BLaER1 treated with 17β-estradiol and CSF1 and Interleukin-3, amounts not matched to agents 10 nM and 100 nM (cell line): ENCODE results near the gene SDE2.
"Not testable (repeated sequence)": the region's sequence is repeated elsewhere in the genome, so short reads cannot be mapped to it uniquely, and the experiment has no call there.

Source experiments
- H3K27ac ChIP-seq, 11 experiments: shearing (Covaris generic); formaldehyde crosslinking; 2 replicates each; pipeline ENCODE4 v1.8.1; 2022
- H3K27me3 ChIP-seq, 11 experiments: shearing (Covaris generic); formaldehyde crosslinking; 2 replicates each; pipeline ENCODE4 v1.8.1; 2022
- H3K36me3 ChIP-seq, 11 experiments: shearing (Covaris generic); formaldehyde crosslinking; 2 replicates each; pipeline ENCODE4 v1.8.1; 2022
- H3K4me1 ChIP-seq, 10 experiments: shearing (Covaris generic); formaldehyde crosslinking; 2 replicates each; pipeline ENCODE4 v1.8.1; 2022
- H3K4me2 ChIP-seq, 11 experiments: shearing (Covaris generic); formaldehyde crosslinking; 2 replicates each; pipeline ENCODE4 v1.8.1; 2022
- H3K4me3 ChIP-seq, 10 experiments: shearing (Covaris generic); formaldehyde crosslinking; 2 replicates each; pipeline ENCODE4 v1.8.1; 2022
- H3K9ac ChIP-seq, 11 experiments: shearing (Covaris generic); formaldehyde crosslinking; 2 replicates each; pipeline ENCODE4 v1.8.1; 2022
- H3K9me3 ChIP-seq, 11 experiments: shearing (Covaris generic); formaldehyde crosslinking; replicated peaks in 1 of 11; 2 replicates each; pipeline ENCODE4 v1.8.1; 2022
- H4K20me1 ChIP-seq, 11 experiments: shearing (Covaris generic); formaldehyde crosslinking; 2 replicates each; pipeline ENCODE4 v1.8.1; 2022
- Cebpa-rat ChIP-seq, 11 experiments: shearing (Covaris generic); IDR thresholded peaks; 2 replicates each; pipeline ENCODE4 v1.8.1; 2022

SDE2 gene

GRCh38 chr1:225974454-225974853 is 24.7 kb downstream of the SDE2 start:
- Histone ChIP-seq H3K27ac (no peak overlapping the region), H3K4me2 (no peak overlapping the region)

GRCh38 chr1:225973158-225973557 is 26.0 kb downstream of the SDE2 start:
- TF ChIP-seq Cebpa-rat (IDR thresholded peaks at IDR 0.05) = no peak
- H3K4me1 ChIP-seq = peaks cover 13 to 30% (median 27%) of the 10 kb centered on the region in 10 experiments
- no peak overlapping the region for H3K9ac ChIP-seq
- peaks cover 0 to 15% (median 4%) of the 10 kb centered on the region in 11 experiments; a peak in 6 of 22 replicates for H3K9me3 ChIP-seq
- H3K4me3 ChIP-seq = no peak overlapping the region
- H3K27me3 ChIP-seq = no peaks in the 10 kb centered on the region
- H3K4me2 ChIP-seq = no peak overlapping the region
- no peaks in the 10 kb centered on the region; a peak in 1 of 22 replicates for H3K36me3 ChIP-seq
- H4K20me1 ChIP-seq = peaks cover 0 to 9% (median 5%) of the 10 kb centered on the region in 11 experiments; a peak in 10 of 22 replicates
- no peak overlapping the region for H3K27ac ChIP-seq

More at GRCh38 chr1:225974454-225974853, 24.7 kb downstream of the SDE2 start:
- H3K9me3 ChIP-seq = peaks cover 0 to 15% (median 4%) of the 10 kb centered on the region in 11 experiments; a peak in 6 of 22 replicates
- H3K4me3 ChIP-seq = no peak overlapping the region
- H4K20me1 ChIP-seq = peaks cover 0 to 19% (median 5%) of the 10 kb centered on the region in 11 experiments; a peak in 10 of 22 replicates
- TF ChIP-seq Cebpa-rat (IDR thresholded peaks at IDR 0.05) = no peak
- peaks cover under 1 to 10% (median 5%) of the 10 kb centered on the region in 11 experiments; a peak in 15 of 22 replicates for H3K36me3 ChIP-seq
- H3K9ac ChIP-seq = 0 out of 22 replicates have a peak overlapping the region, but pooled peaks of 1 of the 11 experiments have one; percentile 26
- no peaks in the 10 kb centered on the region for H3K27me3 ChIP-seq
- peaks cover 19 to 43% (median 40%) of the 10 kb centered on the region in 10 experiments for H3K4me1 ChIP-seq

- no peak overlapping the region for H3K27ac ChIP-seq
- no peak overlapping the region for H3K4me3 ChIP-seq
- H3K27me3 ChIP-seq = no peaks in the 10 kb centered on the region
- H3K4me2 ChIP-seq = no peak overlapping the region
- H3K4me1 ChIP-seq = peaks cover 7 to 24% (median 21%) of the 10 kb centered on the region in 10 experiments
- peaks cover 0 to 3% (median under 1%) of the 10 kb centered on the region in 11 experiments; a peak in 9 of 22 replicates for H4K20me1 ChIP-seq
- no peak for TF ChIP-seq Cebpa-rat (IDR thresholded peaks at IDR 0.05)
- H3K36me3 ChIP-seq = no peaks in the 10 kb centered on the region; a peak in 1 of 22 replicates
- H3K9ac ChIP-seq = no peak overlapping the region
- peaks cover 0 to 15% (median 4%) of the 10 kb centered on the region in 11 experiments; a peak in 6 of 22 replicates for H3K9me3 ChIP-seq
Measured at GRCh38 chr1:225972344-225973152, 26.6 kb downstream of the SDE2 start.

- not testable (repeated sequence) for H3K4me1 ChIP-seq, H4K20me1 ChIP-seq, H3K27ac ChIP-seq, H3K36me3 ChIP-seq, H3K4me2 ChIP-seq, H3K9ac ChIP-seq, H3K4me3 ChIP-seq, H3K27me3 ChIP-seq
- H3K9me3 ChIP-seq = peaks cover 0 to 15% (median 4%) of the 10 kb centered on the region in 11 experiments; a peak in 6 of 22 replicates
Measured at GRCh38 chr1:225970592-225971157, 28.5 kb downstream of the SDE2 start.

GRCh38 chr1:225969751-225970150 is 29.4 kb downstream of the SDE2 start:
- peaks cover 0 to 15% (median 4%) of the 10 kb centered on the region in 11 experiments; a peak in 6 of 22 replicates for H3K9me3 ChIP-seq
- not testable (repeated sequence) for H3K27ac ChIP-seq, H4K20me1 ChIP-seq, H3K4me3 ChIP-seq, H3K36me3 ChIP-seq, H3K27me3 ChIP-seq, H3K9ac ChIP-seq, H3K4me2 ChIP-seq
- peaks cover 0 to 10% (median 6%) of the 10 kb centered on the region in 10 experiments; a peak in 9 of 20 replicates for H3K4me1 ChIP-seq

- H3K36me3 ChIP-seq = no peaks in the 10 kb centered on the region
- peaks cover 0 to 12% (median 4%) of the 10 kb centered on the region in 11 experiments; a peak in 7 of 22 replicates for H3K9me3 ChIP-seq
- H3K4me3 ChIP-seq = no peak overlapping the region
- H3K27ac ChIP-seq = no peak overlapping the region
- H3K9ac ChIP-seq = no peak overlapping the region
- TF ChIP-seq Cebpa-rat (IDR thresholded peaks at IDR 0.05) = no peak
- H3K4me1 ChIP-seq = peaks cover 0 to 26% (median 20%) of the 10 kb centered on the region in 10 experiments; a peak in 15 of 20 replicates
- peak overlapping the region in 6 of 11 experiments; percentile 17 to 41 (median 27); a peak in 7 of 22 replicates for H3K4me2 ChIP-seq
- no peaks in the 10 kb centered on the region for H4K20me1 ChIP-seq
- H3K27me3 ChIP-seq = no peaks in the 10 kb centered on the region
Measured at GRCh38 chr1:225965231-225965630, 33.9 kb downstream of the SDE2 start.

GRCh38 chr1:225963735-225964530 is 35.2 kb downstream of the SDE2 start:
- Histone ChIP-seq H3K4me1 (peaks cover 0 to 26% (median 20%) of the 10 kb centered on the region in 10 experiments; a peak in 15 of 20 replicates), H3K9ac (no peak overlapping the region), H3K4me2 (no peak overlapping the region), H3K27ac (no peak overlapping the region), H3K9me3 (peaks cover 0 to 8% (median 0%) of the 10 kb centered on the region in 11 experiments; a peak in 4 of 22 replicates), H3K4me3 (no peak overlapping the region), H3K27me3 (no peaks in the 10 kb centered on the region), H4K20me1 (no peaks in the 10 kb centered on the region), H3K36me3 (no peaks in the 10 kb centered on the region)
- no peak for TF ChIP-seq Cebpa-rat (IDR thresholded peaks at IDR 0.05)

GRCh38 chr1:225962440-225962975 is 36.6 kb downstream of the SDE2 start:
- peaks cover 0 to 8% (median 0%) of the 10 kb centered on the region in 11 experiments; a peak in 4 of 22 replicates for H3K9me3 ChIP-seq
- TF ChIP-seq Cebpa-rat (IDR thresholded peaks at IDR 0.05) = no peak
- no peak overlapping the region for H3K27ac ChIP-seq
- peak overlapping the region in 8 of 11 experiments; percentile 37 to 77 (median 64); a peak in 12 of 22 replicates for H3K4me2 ChIP-seq
- no peaks in the 10 kb centered on the region for H4K20me1 ChIP-seq
- H3K27me3 ChIP-seq = no peaks in the 10 kb centered on the region
- H3K4me3 ChIP-seq = no peak overlapping the region
- peaks cover 0 to 33% (median 28%) of the 10 kb centered on the region in 10 experiments; a peak in 18 of 20 replicates for H3K4me1 ChIP-seq
- no peak overlapping the region for H3K9ac ChIP-seq
- no peaks in the 10 kb centered on the region for H3K36me3 ChIP-seq
